Esophagus mucosa (tissue), 1 donor: ENCODE measurements around the gene SLC12A6. TPM values are rescaled to one million over a fixed set of nuclear protein-coding genes. Genes with fewer than 3 reads are reported as not detected.

Experiments
- ATAC-seq: fragments of 200-7000 bp; cut with Tn5 transposase; one replicate; pipeline ENCODE4 v1.9.1; 2020
- total RNA-seq: library from RNA; stranded (reverse); gene quantifications from one replicate; pipeline ENCODE4 v1.2.4, GENCODE V29; 2023
- donor health status: DM: yes; HTN: yes; CAD: no.

Gene SLC12A6
- total RNA-seq, 1 donor from 2014 or later = 48.9 TPM

DNA sequence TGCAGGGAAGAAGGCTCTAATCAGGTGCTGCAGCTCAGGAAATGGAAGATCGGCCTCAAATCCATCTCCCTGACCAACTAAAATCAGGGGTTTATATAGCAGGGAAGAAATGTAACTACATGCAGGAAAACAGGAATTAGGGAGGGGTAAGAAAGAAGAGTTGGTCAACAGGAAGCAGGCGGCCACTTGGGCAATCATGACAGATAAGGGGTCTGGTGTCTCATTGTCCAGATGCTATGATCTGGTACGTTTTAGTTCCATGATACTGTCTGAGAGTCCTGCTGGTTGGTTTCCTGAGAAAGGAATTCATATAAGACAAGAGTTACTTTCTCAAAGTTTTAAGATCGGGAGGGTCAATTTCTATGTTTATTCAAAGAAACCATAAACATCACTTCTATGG, 151.9 kb downstream of the SLC12A6 start:
- ATAC-seq = no peak

DNA sequence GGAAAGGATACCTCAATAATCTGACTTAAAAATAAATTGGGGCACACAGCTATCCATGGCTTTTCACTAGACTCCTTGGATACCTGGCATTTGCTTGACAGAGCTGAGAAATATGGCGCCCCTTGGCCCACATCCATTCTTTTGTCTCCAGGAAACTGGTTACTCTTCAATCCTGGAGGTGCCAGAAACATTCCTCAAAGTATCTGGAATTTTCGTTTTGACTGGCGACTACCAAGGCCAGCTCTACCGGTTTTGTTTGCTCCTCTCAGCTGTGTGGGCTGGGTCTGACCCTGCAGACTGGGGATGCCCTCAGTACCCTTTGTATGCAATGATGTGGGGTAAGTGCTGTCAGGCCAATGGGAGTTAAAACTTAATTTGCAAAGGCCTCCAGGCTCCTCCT, 154.6 kb downstream of the SLC12A6 start:
- peak; percentile 79 for ATAC-seq

Other genes starting within 250 kb of the SLC12A6 start
- gene EMC7, start 235.9 kb downstream of the SLC12A6 start, total RNA-seq = 41.5 TPM
- gene PGBD4, start 235.7 kb downstream of the SLC12A6 start, total RNA-seq = 0.76 TPM
- gene KATNBL1, start 127.7 kb downstream of the SLC12A6 start, total RNA-seq = 50.3 TPM
- gene EMC4, start 112.8 kb downstream of the SLC12A6 start, total RNA-seq = 79.6 TPM
- gene NOP10, start 5.4 kb upstream of the SLC12A6 start, total RNA-seq = 157 TPM
- gene NUTM1, start 5.5 kb upstream of the SLC12A6 start, total RNA-seq = not detected
- gene LPCAT4, start 29.4 kb upstream of the SLC12A6 start, total RNA-seq = 37.6 TPM
- 10.6 TPM for gene GOLGA8A, start 100.0 kb upstream of the SLC12A6 start, total RNA-seq
- gene GOLGA8B, start 245.9 kb upstream of the SLC12A6 start, total RNA-seq = 27.2 TPM